ENCODE results near the gene CAMP. TPM values are rescaled to one million over a fixed set of nuclear protein-coding genes. Genes with fewer than 3 reads are reported as not detected.

Gene CAMP
- total and polyA plus RNA-seq, 2 of the 13 experiments (the other 11 are each of a cell fraction or from before 2014, with no cell fraction given) = not detected

DNA sequence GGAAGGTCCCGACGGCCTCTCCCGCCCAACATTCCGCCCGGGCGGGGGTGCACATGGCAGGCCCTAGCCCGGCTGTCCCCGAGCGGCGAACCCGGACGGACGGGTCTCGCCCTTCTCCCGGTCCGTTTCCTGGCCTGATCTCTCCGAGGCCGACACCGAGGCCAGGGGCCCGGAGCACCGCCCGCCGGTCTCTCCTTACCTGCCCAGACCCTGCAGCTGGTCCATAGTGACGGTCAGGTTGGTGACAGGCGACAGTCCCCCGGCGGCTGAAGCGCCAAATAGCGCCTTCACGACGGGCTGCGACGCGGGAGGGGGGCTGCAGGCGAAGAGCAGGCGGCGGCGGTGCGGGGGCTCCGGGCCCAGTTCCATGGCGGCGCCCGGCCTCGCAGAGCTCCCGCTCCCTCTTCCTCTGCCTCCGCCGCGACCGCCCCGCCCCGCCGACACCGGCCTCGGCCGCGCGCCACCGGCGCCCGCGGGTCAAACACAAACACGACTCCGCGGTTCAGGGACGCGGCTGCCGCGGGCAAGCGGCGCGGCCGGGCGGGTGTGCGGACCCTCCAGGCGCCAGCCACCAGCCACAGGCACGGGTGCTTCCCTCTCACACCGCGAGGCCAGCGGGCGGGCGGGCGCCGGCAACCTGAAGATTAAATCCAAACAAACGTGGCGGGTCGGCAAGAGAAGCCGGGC lies 35.6 kb upstream of the CAMP start (continued):
- TF ChIP-seq ZNF292 (CRISPR knock-in tag; IDR thresholded peaks at IDR 0.05; ENCODE audit: borderline replicate concordance, low read depth) (0 out of 2 replicates have a peak, but pooled peaks have one; percentile 22), ZC3H13 (CRISPR knock-in tag; IDR thresholded peaks at IDR 0.05) (no peak), NFKB2 (CRISPR knock-in tag; IDR thresholded peaks at IDR 0.05; ENCODE audit: borderline replicate concordance) (peak; percentile 10; the same call in 1 of the 2 replicates), FOXA3 (CRISPR knock-in tag; IDR thresholded peaks at IDR 0.05) (no peak)
- TF ChIP-seq, protein P1, sequence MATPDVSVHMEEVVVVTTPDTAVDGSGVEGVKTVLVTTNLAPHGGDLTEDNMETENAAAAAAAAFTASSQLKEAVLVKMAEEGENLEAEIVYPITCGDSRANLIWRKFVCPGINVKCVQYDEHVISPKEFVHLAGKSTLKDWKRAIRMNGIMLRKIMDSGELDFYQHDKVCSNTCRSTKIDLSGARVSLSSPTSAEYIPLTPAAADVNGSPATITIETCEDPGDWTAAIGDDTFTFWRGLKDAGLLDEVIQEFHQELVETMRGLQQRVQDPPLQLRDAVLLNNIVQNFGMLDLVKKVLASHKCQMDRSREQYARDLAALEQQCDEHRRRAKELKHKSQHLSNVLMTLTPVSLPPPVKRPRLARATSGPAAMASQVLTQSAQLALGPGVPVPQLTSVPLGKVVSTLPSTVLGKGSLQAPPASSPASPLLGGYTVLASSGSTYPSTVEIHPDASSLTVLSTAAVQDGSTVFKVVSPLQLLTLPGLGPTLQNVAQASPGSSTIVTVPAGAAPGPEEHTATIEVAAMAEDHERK (CRISPR knock-in tag; IDR thresholded peaks at IDR 0.05; ENCODE audit: low read depth) = no peak
- TF ChIP-seq, protein P2, sequence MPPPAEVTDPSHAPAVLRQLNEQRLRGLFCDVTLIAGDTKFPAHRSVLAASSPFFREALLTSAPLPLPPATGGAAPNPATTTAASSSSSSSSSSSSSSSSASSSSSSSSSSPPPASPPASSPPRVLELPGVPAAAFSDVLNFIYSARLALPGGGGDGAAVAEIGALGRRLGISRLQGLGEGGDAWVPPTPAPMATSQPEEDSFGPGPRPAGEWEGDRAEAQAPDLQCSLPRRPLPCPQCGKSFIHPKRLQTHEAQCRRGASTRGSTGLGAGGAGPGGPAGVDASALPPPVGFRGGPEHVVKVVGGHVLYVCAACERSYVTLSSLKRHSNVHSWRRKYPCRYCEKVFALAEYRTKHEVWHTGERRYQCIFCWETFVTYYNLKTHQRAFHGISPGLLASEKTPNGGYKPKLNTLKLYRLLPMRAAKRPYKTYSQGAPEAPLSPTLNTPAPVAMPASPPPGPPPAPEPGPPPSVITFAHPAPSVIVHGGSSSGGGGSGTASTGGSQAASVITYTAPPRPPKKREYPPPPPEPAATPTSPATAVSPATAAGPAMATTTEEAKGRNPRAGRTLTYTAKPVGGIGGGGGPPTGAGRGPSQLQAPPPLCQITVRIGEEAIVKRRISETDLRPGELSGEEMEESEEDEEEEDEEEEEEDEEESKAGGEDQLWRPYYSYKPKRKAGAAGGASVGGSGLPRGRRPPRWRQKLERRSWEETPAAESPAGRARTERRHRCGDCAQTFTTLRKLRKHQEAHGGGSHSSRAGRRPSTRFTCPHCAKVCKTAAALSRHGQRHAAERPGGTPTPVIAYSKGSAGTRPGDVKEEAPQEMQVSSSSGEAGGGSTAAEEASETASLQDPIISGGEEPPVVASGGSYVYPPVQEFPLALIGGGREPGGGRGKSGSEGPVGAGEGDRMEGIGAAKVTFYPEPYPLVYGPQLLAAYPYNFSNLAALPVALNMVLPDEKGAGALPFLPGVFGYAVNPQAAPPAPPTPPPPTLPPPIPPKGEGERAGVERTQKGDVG (CRISPR knock-in tag; IDR thresholded peaks at IDR 0.05; ENCODE audit: borderline replicate concordance) = no peak
- TF ChIP-seq, protein P3, sequence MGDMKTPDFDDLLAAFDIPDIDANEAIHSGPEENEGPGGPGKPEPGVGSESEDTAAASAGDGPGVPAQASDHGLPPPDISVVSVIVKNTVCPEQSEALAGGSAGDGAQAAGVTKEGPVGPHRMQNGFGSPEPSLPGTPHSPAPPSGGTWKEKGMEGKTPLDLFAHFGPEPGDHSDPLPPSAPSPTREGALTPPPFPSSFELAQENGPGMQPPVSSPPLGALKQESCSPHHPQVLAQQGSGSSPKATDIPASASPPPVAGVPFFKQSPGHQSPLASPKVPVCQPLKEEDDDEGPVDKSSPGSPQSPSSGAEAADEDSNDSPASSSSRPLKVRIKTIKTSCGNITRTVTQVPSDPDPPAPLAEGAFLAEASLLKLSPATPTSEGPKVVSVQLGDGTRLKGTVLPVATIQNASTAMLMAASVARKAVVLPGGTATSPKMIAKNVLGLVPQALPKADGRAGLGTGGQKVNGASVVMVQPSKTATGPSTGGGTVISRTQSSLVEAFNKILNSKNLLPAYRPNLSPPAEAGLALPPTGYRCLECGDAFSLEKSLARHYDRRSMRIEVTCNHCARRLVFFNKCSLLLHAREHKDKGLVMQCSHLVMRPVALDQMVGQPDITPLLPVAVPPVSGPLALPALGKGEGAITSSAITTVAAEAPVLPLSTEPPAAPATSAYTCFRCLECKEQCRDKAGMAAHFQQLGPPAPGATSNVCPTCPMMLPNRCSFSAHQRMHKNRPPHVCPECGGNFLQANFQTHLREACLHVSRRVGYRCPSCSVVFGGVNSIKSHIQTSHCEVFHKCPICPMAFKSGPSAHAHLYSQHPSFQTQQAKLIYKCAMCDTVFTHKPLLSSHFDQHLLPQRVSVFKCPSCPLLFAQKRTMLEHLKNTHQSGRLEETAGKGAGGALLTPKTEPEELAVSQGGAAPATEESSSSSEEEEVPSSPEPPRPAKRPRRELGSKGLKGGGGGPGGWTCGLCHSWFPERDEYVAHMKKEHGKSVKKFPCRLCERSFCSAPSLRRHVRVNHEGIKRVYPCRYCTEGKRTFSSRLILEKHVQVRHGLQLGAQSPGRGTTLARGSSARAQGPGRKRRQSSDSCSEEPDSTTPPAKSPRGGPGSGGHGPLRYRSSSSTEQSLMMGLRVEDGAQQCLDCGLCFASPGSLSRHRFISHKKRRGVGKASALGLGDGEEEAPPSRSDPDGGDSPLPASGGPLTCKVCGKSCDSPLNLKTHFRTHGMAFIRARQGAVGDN (CRISPR knock-in tag; IDR thresholded peaks at IDR 0.05) = peak; percentile 53
- TF ChIP-seq, protein P4, sequence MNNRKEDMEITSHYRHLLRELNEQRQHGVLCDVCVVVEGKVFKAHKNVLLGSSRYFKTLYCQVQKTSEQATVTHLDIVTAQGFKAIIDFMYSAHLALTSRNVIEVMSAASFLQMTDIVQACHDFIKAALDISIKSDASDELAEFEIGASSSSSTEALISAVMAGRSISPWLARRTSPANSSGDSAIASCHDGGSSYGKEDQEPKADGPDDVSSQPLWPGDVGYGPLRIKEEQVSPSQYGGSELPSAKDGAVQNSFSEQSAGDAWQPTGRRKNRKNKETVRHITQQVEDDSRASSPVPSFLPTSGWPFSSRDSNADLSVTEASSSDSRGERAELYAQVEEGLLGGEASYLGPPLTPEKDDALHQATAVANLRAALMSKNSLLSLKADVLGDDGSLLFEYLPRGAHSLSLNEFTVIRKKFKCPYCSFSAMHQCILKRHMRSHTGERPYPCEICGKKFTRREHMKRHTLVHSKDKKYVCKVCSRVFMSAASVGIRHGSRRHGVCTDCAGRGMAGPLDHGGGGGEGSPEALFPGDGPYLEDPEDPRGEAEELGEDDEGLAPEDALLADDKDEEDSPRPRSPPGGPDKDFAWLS (CRISPR knock-in tag; IDR thresholded peaks at IDR 0.05; ENCODE audit: borderline replicate concordance) = no peak
- TF ChIP-seq, protein P5, sequence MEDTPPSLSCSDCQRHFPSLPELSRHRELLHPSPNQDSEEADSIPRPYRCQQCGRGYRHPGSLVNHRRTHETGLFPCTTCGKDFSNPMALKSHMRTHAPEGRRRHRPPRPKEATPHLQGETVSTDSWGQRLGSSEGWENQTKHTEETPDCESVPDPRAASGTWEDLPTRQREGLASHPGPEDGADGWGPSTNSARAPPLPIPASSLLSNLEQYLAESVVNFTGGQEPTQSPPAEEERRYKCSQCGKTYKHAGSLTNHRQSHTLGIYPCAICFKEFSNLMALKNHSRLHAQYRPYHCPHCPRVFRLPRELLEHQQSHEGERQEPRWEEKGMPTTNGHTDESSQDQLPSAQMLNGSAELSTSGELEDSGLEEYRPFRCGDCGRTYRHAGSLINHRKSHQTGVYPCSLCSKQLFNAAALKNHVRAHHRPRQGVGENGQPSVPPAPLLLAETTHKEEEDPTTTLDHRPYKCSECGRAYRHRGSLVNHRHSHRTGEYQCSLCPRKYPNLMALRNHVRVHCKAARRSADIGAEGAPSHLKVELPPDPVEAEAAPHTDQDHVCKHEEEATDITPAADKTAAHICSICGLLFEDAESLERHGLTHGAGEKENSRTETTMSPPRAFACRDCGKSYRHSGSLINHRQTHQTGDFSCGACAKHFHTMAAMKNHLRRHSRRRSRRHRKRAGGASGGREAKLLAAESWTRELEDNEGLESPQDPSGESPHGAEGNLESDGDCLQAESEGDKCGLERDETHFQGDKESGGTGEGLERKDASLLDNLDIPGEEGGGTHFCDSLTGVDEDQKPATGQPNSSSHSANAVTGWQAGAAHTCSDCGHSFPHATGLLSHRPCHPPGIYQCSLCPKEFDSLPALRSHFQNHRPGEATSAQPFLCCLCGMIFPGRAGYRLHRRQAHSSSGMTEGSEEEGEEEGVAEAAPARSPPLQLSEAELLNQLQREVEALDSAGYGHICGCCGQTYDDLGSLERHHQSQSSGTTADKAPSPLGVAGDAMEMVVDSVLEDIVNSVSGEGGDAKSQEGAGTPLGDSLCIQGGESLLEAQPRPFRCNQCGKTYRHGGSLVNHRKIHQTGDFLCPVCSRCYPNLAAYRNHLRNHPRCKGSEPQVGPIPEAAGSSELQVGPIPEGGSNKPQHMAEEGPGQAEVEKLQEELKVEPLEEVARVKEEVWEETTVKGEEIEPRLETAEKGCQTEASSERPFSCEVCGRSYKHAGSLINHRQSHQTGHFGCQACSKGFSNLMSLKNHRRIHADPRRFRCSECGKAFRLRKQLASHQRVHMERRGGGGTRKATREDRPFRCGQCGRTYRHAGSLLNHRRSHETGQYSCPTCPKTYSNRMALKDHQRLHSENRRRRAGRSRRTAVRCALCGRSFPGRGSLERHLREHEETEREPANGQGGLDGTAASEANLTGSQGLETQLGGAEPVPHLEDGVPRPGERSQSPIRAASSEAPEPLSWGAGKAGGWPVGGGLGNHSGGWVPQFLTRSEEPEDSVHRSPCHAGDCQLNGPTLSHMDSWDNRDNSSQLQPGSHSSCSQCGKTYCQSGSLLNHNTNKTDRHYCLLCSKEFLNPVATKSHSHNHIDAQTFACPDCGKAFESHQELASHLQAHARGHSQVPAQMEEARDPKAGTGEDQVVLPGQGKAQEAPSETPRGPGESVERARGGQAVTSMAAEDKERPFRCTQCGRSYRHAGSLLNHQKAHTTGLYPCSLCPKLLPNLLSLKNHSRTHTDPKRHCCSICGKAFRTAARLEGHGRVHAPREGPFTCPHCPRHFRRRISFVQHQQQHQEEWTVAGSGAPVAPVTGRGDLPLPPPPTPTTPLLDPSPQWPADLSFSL (CRISPR knock-in tag; IDR thresholded peaks at IDR 0.05) = no peak

All from HepG2 (cell line).